Ovary (tissue), 3 donors: ENCODE measurements around the gene VAC14.

Experiments
- CTCF ChIP-seq, 3 donors: fragments of 450-650 bp in 2 of 3; fragments of 200-600 bp in 1 of 3; IDR thresholded peaks; one replicate each; pipeline versions ENCODE4 v1.5.1 to v1.8.0; 2016 to 2022; ENCODE audit warnings: antibody characterized with exemption in 3 of 3, mild to moderate bottlenecking in 1 of 3
- EP300 ChIP-seq: sonication (generic); formaldehyde crosslinking; IDR thresholded peaks from one replicate; pipeline ENCODE4 v1.6.1; 2017; ENCODE audit warnings: antibody characterized with exemption
- donor health status: DM: no; HTN: no; CAD: no.

DNA sequence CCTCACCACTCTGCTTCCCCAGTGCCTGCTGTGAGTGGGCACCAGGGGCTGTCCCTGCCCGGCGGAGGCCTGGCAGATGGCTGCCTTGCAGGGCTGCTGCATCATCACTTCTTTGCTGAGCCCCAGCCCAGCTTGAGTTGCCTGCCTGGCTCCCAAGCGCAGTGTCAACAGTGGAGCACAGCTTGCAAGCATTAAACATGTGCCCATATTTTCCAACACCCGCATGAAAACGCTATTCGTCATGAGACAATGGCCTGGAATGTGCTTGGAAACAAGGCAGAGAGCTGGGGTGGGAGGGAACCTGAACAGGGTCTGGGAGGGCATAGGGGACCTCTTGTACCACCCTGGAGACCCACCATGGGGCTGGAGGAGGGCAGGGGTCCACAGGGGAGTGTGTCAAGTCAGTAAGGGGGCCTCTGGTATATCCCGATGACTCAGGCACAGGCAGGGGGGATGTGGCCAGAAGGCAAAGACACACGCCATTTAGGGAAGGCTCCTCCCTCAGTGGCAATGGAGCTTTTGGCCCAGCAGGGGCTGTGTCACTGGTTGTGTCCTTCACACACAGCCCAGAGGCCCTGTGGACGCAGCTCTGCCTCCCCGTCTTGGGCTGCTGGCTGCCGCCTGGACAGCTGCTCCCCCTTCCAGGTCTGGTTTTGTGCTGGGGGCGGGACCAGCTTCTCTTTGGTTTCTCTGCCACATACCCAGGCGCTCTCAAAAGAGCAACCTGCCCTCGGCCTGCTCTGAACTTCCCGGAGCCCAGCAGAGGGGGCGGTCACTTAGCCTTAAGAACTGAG, 97.7 kb downstream of the VAC14 start:
- TF ChIP-seq CTCF (IDR thresholded peaks at IDR 0.05) (peak in 2 of 3 donors; percentile 28 to 41), EP300 (no peak)
